H9 (cell line): ENCODE data around the gene STRADA. TPM values are rescaled to one million over a fixed set of nuclear protein-coding genes. Genes with fewer than 3 reads are reported as not detected.

Experiments used
- DNase-seq: peaks from one replicate; pipeline ENCODE4 v3.0.0-alpha.2; 2017
- H2AFZ ChIP-seq: one replicate; pipeline ENCODE4 v1.6.1; 2013; ENCODE audit warnings: mild to moderate bottlenecking, low read length, control low read depth, moderate library complexity
- H2AK5ac ChIP-seq: 2 replicates; pipeline ENCODE4 v1.6.1; 2013; ENCODE audit warnings: low read length, control low read depth, mixed read lengths; ENCODE audit not compliant: insufficient read length
- H2BK120ac ChIP-seq: one replicate; pipeline ENCODE4 v1.6.1; 2013; ENCODE audit warnings: low read depth, mild to moderate bottlenecking, low read length, control low read depth, inconsistent platforms; ENCODE audit not compliant: poor library complexity, severe bottlenecking
- H2BK12ac ChIP-seq: 2 replicates; pipeline ENCODE4 v1.6.1; 2013; ENCODE audit warnings: low read length, control low read depth, mixed read lengths, low read depth; ENCODE audit not compliant: insufficient read length
- H2BK15ac ChIP-seq: 2 replicates; pipeline ENCODE4 v1.6.1; 2013; ENCODE audit warnings: low read depth, low read length, control low read depth
- H2BK20ac ChIP-seq: one replicate; pipeline ENCODE4 v1.6.1; 2013; ENCODE audit warnings: low read depth, mild to moderate bottlenecking, low read length, control low read depth, inconsistent platforms; ENCODE audit not compliant: poor library complexity, severe bottlenecking
- H2BK5ac ChIP-seq: 2 replicates; pipeline ENCODE4 v1.6.1; 2013; ENCODE audit warnings: low read length, control low read depth, mixed read lengths; ENCODE audit not compliant: insufficient read length
- H3K14ac ChIP-seq: 2 replicates; pipeline ENCODE4 v1.6.1; 2013; ENCODE audit warnings: low read length, control low read depth; ENCODE audit not compliant: insufficient read depth
- H3K18ac ChIP-seq: 2 replicates; pipeline ENCODE4 v1.6.1; 2013; ENCODE audit warnings: low read depth, mild to moderate bottlenecking, mixed read lengths, low read length, control low read depth; ENCODE audit not compliant: insufficient read length
- H3K23ac ChIP-seq: 2 replicates; pipeline ENCODE4 v1.6.1; 2013; ENCODE audit warnings: low read length, control low read depth, mixed read lengths, low read depth; ENCODE audit not compliant: insufficient read length
- H3K23me2 ChIP-seq: 2 replicates; pipeline ENCODE4 v1.6.1; 2013; ENCODE audit warnings: low read depth, mild to moderate bottlenecking, mixed read lengths, low read length, control low read depth; ENCODE audit not compliant: insufficient read length, poor library complexity, severe bottlenecking
- H3K27ac ChIP-seq: 2 replicates; pipeline ENCODE4 v1.5.1; 2013; ENCODE audit warnings: low read length, control low read depth, mixed read lengths, low read depth; ENCODE audit not compliant: insufficient read length
- H3K27me3 ChIP-seq: 2 replicates; pipeline ENCODE4 v1.6.1; 2013; ENCODE audit warnings: low read length, control low read depth, inconsistent platforms; ENCODE audit not compliant: insufficient read depth
- H3K4ac ChIP-seq: 2 replicates; pipeline ENCODE4 v1.6.1; 2013; ENCODE audit warnings: low read depth, mild to moderate bottlenecking, control low read depth, inconsistent platforms, low read length, moderate library complexity
- H3K4me1 ChIP-seq: 2 replicates; pipeline ENCODE4 v1.6.1; 2013; ENCODE audit warnings: low read length, control low read depth, inconsistent platforms; ENCODE audit not compliant: insufficient read depth
- H3K4me2 ChIP-seq: 2 replicates; pipeline ENCODE4 v1.6.1; 2013; ENCODE audit warnings: low read length, control low read depth, mixed read lengths; ENCODE audit not compliant: insufficient read length, insufficient read depth
- H3K56ac ChIP-seq: 2 replicates; pipeline ENCODE4 v1.6.1; 2013; ENCODE audit warnings: low read depth, mild to moderate bottlenecking, mixed read lengths, low read length, control low read depth; ENCODE audit not compliant: insufficient read length
- H3K79me1 ChIP-seq: 2 replicates; pipeline ENCODE4 v1.6.1; 2013; ENCODE audit warnings: low read depth, mild to moderate bottlenecking, moderate library complexity, low read length, control low read depth, inconsistent platforms; ENCODE audit not compliant: insufficient read depth, poor library complexity, severe bottlenecking
- H3K79me2 ChIP-seq: 2 replicates; pipeline ENCODE4 v1.6.1; 2013; ENCODE audit warnings: low read length, control low read depth, inconsistent platforms; ENCODE audit not compliant: insufficient read depth
- H3K9ac ChIP-seq: 2 replicates; pipeline ENCODE4 v1.6.1; 2013; ENCODE audit warnings: low read length, control low read depth, mixed read lengths; ENCODE audit not compliant: insufficient read length; ENCODE audit errors: extremely low read depth
- H3K9me3 ChIP-seq: one replicate; pipeline ENCODE4 v1.6.1; 2013; ENCODE audit warnings: low read depth, low read length, inconsistent platforms; ENCODE audit not compliant: control insufficient read depth
- H3T11ph ChIP-seq: one replicate; pipeline ENCODE4 v1.6.1; 2013; ENCODE audit warnings: mild to moderate bottlenecking, low read length, control low read depth, inconsistent platforms
- H4K20me1 ChIP-seq: one replicate; pipeline ENCODE4 v1.6.1; 2013; ENCODE audit not compliant: control insufficient read depth, insufficient read length, insufficient read depth
- H4K5ac ChIP-seq: 2 replicates; pipeline ENCODE4 v1.6.1; 2013; ENCODE audit warnings: low read depth, mild to moderate bottlenecking, mixed read lengths, low read length, control low read depth; ENCODE audit not compliant: insufficient read length
- H4K8ac ChIP-seq: replicated peaks from 2 replicates; pipeline ENCODE4 v1.6.1; 2013; ENCODE audit warnings: low read length, control low read depth, mixed read lengths, low read depth; ENCODE audit not compliant: insufficient read length
- H4K91ac ChIP-seq: 2 replicates; pipeline ENCODE4 v1.6.1; 2013; ENCODE audit warnings: low read depth, mild to moderate bottlenecking, moderate library complexity, mixed read lengths, low read length, control low read depth; ENCODE audit not compliant: insufficient read length
- H3K27ac Mint-ChIP-seq, 3 experiments: 2 replicates in 2 of 3; 3 replicates in 1 of 3; pipeline ENCODE4 v1.8.0; 2020 to 2021; ENCODE audit warnings: mixed read lengths in 3 of 3, mild to moderate bottlenecking in 1 of 3, moderate library complexity in 1 of 3
- H3K27me3 Mint-ChIP-seq: 2 replicates; pipeline ENCODE4 v1.8.0; 2021; ENCODE audit warnings: low read depth, mild to moderate bottlenecking, moderate library complexity, mixed read lengths
- H3K36me3 Mint-ChIP-seq, 3 experiments: 2 replicates in 2 of 3; 3 replicates in 1 of 3; pipeline ENCODE4 v1.8.0; 2020 to 2021; ENCODE audit warnings: low read depth in 3 of 3, mixed read lengths in 3 of 3; ENCODE audit not compliant: insufficient read depth in 1 of 3
- H3K4me1 Mint-ChIP-seq, 2 experiments: 2 replicates each; pipeline ENCODE4 v1.8.0; 2020; ENCODE audit warnings: mixed read lengths in 2 of 2
- H3K4me3 Mint-ChIP-seq, 2 experiments: 2 replicates in 1 of 2; 3 replicates in 1 of 2; pipeline ENCODE4 v1.8.0; 2020 to 2021; ENCODE audit warnings: mild to moderate bottlenecking in 2 of 2, mixed read lengths in 2 of 2, moderate library complexity in 1 of 2
- H3K9me3 Mint-ChIP-seq, 2 experiments: 2 replicates in 1 of 2; 3 replicates in 1 of 2; pipeline ENCODE4 v1.8.0; 2020; ENCODE audit warnings: mild to moderate bottlenecking in 2 of 2, mixed read lengths in 2 of 2, moderate library complexity in 1 of 2
- CTCF ChIP-seq: fragments of 200-600 bp; sonication (generic); conservative IDR thresholded peaks from 3 replicates; pipeline ENCODE4 v1.8.0; 2021; ENCODE audit warnings: antibody characterized with exemption, mild to moderate bottlenecking
- WGBS: extraction: QIAGEN DNeasy Blood & Tissue Kit; methylation state at CpG from one replicate; pipeline ENCODE4 v1.1.7; 2013; ENCODE audit warnings: missing lambda C conversion rate, low lambda C conversion rate, mixed read lengths; ENCODE audit not compliant: insufficient read length; ENCODE audit errors: extremely low coverage; 5-methylcytosine and 5-hydroxymethylcytosine counted together
- total RNA-seq: library from RNA; stranded (reverse); gene quantifications from 2 replicates; pipeline ENCODE4 v1.2.1, GENCODE V29; 2021

The STRADA gene
- total RNA-seq, 1 experiment from 2014 or later = 35.0 TPM

DNA sequence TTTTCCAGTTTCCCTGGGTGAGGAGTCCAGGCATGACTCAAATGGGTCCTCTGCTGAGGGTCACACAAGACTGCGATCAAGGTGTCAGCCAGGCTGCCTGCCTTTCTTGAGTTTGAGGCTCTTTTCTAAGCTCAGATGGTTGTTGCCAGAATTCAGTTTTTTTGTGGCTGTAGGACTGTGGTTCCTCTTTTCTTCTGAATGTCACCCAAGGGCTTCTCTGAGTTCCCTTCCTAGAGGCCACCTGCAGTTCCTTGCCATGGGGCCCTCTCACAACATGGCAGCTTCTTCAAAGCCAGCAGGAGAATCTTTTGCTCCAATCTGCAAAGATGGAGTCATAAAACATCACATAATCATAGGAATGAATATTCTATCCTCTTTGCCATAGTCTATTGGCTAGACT lies 59.2 kb downstream of the STRADA start:
- H4K20me1 ChIP-seq = no peaks in the 10 kb centered on the region
- no peak overlapping the region for H3K9ac ChIP-seq
- H3K79me1 ChIP-seq = no peaks in the 10 kb centered on the region
- no peak overlapping the region for H2AK5ac ChIP-seq
- no peaks in the 10 kb centered on the region for H3K23me2 ChIP-seq
- H3K4me1 ChIP-seq = no peaks in the 10 kb centered on the region
- no peak overlapping the region for H3K56ac ChIP-seq
- H3K4ac ChIP-seq = no peak overlapping the region
- no peak overlapping the region for H4K91ac ChIP-seq
- H3K18ac ChIP-seq = no peak overlapping the region
- Mint-ChIP-seq H3K4me3 (no peak overlapping the region), H3K27me3 (no peaks in the 10 kb centered on the region), H3K9me3 (no peaks in the 10 kb centered on the region), H3K27ac (no peak overlapping the region), H3K36me3 (peaks cover 0 to 3% (median 0%) of the 10 kb centered on the region in 3 experiments; a peak in 4 of 7 replicates), H3K4me1 (peaks cover 7 to 13% of the 10 kb centered on the region in 2 experiments)
- H2BK20ac ChIP-seq = no peak overlapping the region
- no CpG with 5 or more reads among the region's 1 CpG for WGBS
- H3K14ac ChIP-seq = no peak overlapping the region
- no peak overlapping the region for H3K23ac ChIP-seq
- H3K9me3 ChIP-seq = no peaks in the 10 kb centered on the region
- no peak for TF ChIP-seq CTCF
- H4K5ac ChIP-seq = no peak overlapping the region
- no peak overlapping the region for H2AFZ ChIP-seq
- H3K79me2 ChIP-seq = no peaks in the 10 kb centered on the region
- H3K27me3 ChIP-seq = no peaks in the 10 kb centered on the region
- no peak overlapping the region for H2BK12ac ChIP-seq
- no peak overlapping the region for H3K4me2 ChIP-seq
- no peak overlapping the region for H3K27ac ChIP-seq
- DNase-seq = no peak
- H4K8ac ChIP-seq = no peak overlapping the region
- no peak overlapping the region for H3T11ph ChIP-seq
- H2BK15ac ChIP-seq = no peak overlapping the region
- H2BK120ac ChIP-seq = no peak overlapping the region
- no peak overlapping the region for H2BK5ac ChIP-seq
